Measurements from ENCODE around the gene NOX1.
A peak's percentile ranks its signal among the peaks of the same experiment; 100 is the strongest.
"Not testable (repeated sequence)": the region's sequence is repeated elsewhere in the genome, so short reads cannot be mapped to it uniquely, and the experiment has no call there.

Gene NOX1

GRCh38 chrX:100819837-100820666 lies 54.1 kb downstream of the NOX1 start, which contains the start of gene CSTF2:
CSTF2 (plus strand) TSS chrX:100820391; CDS start chrX:100820417, 26 bp downstream.
- DNase-seq (ENCODE audit: low spot score), result peak; percentile 91

- no peak for DNase-seq (ENCODE audit: low spot score)
These were observed 54.7 kb downstream of the NOX1 start for GRCh38 chrX:100819534-100819836.

GRCh38 chrX:100817340-100817739 lies 56.8 kb downstream of the NOX1 start:
- no peak for DNase-seq (ENCODE audit: low spot score)

- no peak for DNase-seq (ENCODE audit: low spot score)
These were observed 61.7 kb downstream of the NOX1 start for GRCh38 chrX:100812216-100813158.

- DNase-seq (ENCODE audit: low spot score), result not testable (repeated sequence)
These were observed 65.9 kb downstream of the NOX1 start for GRCh38 chrX:100808265-100808664.

GRCh38 chrX:100804780-100805179 lies 69.4 kb downstream of the NOX1 start:
- DNase-seq (ENCODE audit: low spot score), result no peak

- DNase-seq (ENCODE audit: low spot score), result no peak
These were observed 71.3 kb downstream of the NOX1 start for GRCh38 chrX:100802843-100803242.

- no peak for DNase-seq (ENCODE audit: low spot score)
These were observed 75.5 kb downstream of the NOX1 start for GRCh38 chrX:100798484-100799214.

- no peak for DNase-seq (ENCODE audit: low spot score)
These were observed 76.8 kb downstream of the NOX1 start for GRCh38 chrX:100797359-100797758.

GRCh38 chrX:100796371-100796770 lies 77.8 kb downstream of the NOX1 start:
- DNase-seq (ENCODE audit: low spot score), result not testable (repeated sequence)

All from AG20443 (cell line).